ENCODE results near the gene VPS52.
A peak's percentile ranks its signal among the peaks of the same experiment; 100 is the strongest.

The VPS52 gene

GRCh38 chr6:33208091-33208967, 63.3 kb downstream of the VPS52 start, which contains the start of gene RING1:
RING1 (plus strand) TSS chr6:33208500; CDS start chr6:33208823, 323 bp downstream.
- DNase-seq: peak; percentile 18

DNA sequence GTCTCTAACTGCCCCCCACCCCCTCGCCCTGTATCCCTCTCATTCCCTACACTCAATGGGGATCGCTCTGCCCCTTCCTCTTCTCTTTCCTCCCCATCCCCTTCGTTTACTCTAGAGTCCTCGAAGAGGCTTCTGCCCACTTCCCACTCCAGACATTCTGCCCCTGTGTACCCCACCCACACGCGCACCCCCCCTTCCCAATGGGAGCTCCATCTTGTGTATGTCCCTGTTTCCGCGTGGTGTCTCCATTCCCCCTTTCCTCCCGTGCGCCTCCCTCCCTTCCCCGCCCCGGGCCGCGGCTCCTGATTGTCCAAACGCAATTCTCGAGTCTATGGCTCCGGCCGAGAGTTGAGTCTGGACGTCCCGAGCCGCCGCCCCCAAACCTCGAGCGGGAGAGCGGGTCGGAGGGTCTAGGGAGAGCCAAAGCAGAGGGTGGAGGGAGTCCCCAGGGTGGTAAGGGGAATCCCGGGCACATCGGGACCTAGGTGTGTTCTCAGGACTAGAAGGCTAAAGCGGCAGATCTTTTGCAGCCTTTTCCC, 64.1 kb downstream of the VPS52 start:
- no peak for DNase-seq

DNA sequence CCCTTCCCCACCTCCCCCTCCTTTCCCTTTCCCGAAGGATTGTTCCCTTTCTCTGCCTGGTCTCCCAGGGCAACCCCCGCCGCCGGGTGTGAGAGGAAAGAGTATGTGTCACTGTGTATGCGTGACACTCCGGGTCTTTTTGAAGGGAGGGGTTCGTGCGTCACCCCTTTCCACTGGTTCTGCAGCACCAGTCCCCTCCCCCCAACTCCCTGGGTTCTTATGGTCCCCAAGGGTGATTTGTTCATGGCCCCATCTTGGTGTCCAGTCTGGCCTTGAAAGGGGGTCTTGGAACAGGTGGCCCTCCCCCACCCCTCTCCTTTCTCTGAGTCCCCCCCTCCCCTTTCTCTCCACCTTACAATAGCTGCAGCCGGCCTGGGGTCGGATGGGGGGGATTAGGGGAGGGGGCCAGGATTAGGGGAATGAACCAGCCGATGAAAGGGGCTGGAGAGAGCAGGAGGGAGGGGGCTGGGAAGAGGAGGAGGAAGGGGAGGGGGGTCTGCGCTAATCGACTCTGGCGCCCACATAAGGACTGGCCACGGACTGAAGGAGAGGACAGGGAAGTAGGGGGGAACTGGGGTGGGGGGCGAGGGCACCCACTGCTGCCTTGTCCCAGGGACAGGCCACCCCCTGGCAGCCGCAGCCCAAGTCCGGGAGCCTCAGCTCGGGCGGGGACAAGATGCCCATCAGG, 64.7 kb downstream of the VPS52 start:
- DNase-seq: no peak

- no peak for DNase-seq
Measured at GRCh38 chr6:33206027-33206863, 65.4 kb downstream of the VPS52 start.

- no peak for DNase-seq
Measured at GRCh38 chr6:33205191-33206026, 66.3 kb downstream of the VPS52 start.

DNA sequence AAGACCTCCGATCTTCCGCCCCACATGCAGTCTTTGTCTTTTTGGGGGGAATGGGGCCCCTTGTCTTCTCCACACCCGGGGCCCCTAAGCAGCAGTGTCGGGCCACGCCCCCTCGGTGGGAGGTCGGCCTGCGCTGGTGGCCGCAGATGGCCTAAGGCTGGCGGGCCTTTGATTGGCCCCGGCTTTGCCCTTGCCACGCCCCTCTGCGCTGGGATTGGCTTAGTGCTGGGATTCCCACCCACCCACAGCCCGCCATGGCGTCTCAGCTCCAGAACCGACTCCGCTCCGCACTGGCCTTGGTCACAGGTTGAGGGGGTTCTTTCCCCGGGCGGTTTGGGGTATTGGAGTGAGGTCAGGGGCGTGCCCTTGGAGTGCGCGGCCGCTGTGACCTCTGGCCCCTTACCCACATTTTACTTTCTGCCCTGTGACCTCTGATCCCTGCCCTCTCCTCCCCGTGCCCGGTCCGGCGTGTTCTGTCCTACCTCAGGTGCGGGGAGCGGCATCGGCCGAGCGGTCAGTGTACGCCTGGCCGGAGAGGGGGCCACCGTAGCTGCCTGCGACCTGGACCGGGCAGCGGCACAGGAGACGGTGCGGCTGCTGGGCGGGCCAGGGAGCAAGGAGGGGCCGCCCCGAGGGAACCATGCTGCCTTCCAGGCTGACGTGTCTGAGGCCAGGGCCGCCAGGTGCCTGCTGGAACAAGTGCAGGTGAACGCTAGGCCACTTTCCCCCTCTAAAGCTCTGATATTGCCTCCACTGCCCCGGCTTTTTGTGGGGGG, 67.1 kb downstream of the VPS52 start, which contains the start of gene HSD17B8:
HSD17B8 (plus strand) TSS at position 241 of the 776 bp plus-strand sequence; CDS start at position 255, 14 bp downstream.
- DNase-seq: peak; percentile 83

DNA sequence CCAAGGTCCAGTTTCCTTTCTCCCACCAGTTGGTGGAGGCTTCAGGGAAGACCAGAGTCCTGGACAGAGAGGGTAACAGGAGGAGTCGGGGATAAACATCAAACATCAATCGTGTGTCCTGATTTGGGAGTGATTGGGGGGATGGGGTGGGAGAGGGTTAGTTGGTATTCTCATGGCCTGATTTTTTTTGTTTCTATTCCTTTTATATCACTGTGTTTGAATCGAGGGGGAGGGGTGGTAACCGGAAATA, 67.6 kb downstream of the VPS52 start:
- DNase-seq: no peak

DNA sequence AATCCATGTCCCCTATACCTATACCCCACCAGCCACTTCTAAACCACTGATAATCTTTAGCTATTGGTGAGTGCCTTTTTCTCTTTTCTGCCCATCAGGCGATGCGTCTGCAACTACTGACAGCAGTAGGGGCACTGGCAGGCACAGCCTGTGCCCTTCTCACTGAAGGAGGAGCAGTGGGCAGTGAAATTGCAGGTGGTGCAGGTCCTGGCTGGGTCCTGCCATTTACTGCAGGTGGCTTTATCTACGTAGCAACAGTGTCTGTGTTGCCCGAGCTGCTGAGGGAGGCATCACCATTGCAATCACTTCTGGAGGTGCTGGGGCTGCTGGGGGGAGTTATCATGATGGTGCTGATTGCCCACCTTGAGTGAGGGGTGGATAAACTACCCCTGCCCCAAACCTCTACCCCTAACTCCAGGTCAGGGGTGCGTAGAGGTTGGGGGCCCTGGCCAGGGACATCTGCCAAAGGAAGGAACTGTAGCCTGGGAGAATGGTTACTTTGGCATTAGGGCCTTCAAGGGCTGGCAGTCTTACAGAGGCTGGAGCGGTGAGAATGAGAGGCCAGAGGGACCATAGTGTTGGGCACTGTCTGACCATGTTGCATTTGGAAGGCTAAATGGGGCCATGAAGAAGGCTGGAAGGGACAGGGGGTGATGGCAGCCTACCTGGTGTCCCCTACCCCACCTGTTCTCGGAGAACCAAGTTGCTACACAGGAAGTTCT, 68.1 kb downstream of the VPS52 start:
- no peak for DNase-seq

DNA sequence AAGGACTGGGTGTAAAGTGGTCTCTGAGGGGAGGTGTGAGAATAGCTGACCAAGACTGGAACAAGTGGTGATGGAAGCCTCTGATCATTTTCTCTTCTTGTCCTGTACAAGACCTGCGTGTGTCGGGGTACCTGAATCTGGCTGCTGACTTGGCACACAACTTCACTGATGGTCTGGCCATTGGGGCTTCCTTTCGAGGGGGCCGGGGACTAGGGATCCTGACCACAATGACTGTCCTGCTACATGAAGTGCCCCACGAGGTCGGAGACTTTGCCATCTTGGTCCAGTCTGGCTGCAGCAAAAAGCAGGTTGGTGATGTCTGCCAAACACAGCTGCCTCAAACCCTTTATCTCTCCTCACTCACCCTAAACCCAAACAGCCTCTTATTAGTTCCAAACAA, 68.9 kb downstream of the VPS52 start:
- DNase-seq: no peak

DNA sequence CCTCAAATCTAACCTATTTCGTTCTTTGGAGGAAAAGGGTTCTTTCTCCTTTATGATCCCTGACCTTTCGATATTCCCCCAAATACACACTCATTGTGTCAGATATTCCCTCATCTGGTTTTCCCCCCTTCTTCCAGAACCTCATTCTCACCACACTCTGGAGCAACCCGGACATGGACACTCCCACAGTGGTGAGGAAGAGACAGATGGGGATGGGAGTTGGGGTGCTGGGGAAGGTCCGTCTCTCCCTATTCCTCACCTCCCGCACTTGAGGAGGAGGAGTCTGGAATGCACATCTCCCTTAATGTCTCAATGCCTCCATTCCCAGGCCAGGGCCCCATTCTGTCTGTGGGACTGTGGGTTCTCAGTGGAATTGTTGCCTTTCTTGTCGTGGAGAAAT, 69.7 kb downstream of the VPS52 start:
- DNase-seq: no peak

- DNase-seq: no peak
Measured at GRCh38 chr6:33201147-33201545, 70.5 kb downstream of the VPS52 start.
